ENCODE measurements around the gene SPA17. TPM values are rescaled to one million over a fixed set of nuclear protein-coding genes. Genes with fewer than 3 reads are reported as not detected.

Gene SPA17
- total and polyA plus RNA-seq, 7 experiments from 2014 or later: 1.00 to 2.3 (median 1.1) TPM

DNA sequence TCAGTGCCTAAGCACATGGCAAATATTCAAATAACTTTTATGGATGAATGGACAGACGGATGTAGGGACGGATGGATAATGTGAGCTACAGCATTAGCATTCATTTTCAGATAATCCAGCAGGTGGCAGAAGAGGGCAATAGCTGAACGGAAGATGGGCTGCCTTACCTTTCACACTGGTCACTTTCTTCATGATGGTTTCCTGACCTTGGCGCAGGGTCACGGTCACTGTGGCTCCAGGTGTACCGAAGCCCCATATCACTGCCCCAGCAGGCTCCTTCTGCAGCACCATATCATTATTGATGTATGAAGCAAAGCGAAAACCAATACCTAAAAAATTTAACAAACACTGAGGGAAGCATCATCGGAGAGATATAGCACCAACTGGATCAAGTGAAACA lies 4.5 kb upstream of the SPA17 start:
- Mint-ChIP-seq H3K27ac (no peak overlapping the region), H3K4me1 (peaks cover 19 to 32% (median 21%) of the 10 kb centered on the region in 7 donors), H3K4me3 (no peak overlapping the region), H3K36me3 (peaks cover 4 to 14% (median 8%) of the 10 kb centered on the region in 5 donors), H3K27me3 (peaks cover 0 to 4% (median 0%) of the 10 kb centered on the region in 5 donors), H3K9me3 (peaks cover 0 to 5% (median 0%) of the 10 kb centered on the region in 11 donors)
- Histone ChIP-seq H3K27ac (ENCODE audit: low read depth, low read length) (no peak overlapping the region), H3K36me3 (ENCODE audit: control insufficient read depth in 2 of 3, insufficient read depth in 3 of 3, low read length in 3 of 3) (peaks cover 0 to 11% (median 0%) of the 10 kb centered on the region in 3 experiments), H3K4me1 (ENCODE audit: control insufficient read depth in 2 of 2, insufficient read depth in 2 of 2, low read length in 2 of 2) (peaks cover 9 to 35% of the 10 kb centered on the region in 2 donors), H3K4me3 (ENCODE audit: low read length) (no peak overlapping the region), H3K9me3 (ENCODE audit: control insufficient read depth in 2 of 3, low read length in 3 of 3) (no peaks in the 10 kb centered on the region), H3K27me3 (ENCODE audit: control insufficient read depth in 2 of 2, insufficient read depth in 2 of 2, low read length in 2 of 2) (no peaks in the 10 kb centered on the region)
- DNase-seq: peak in 8 of 9 donors; percentile 21 to 69 (median 48)
- ATAC-seq: no peak
- intact Hi-C loops (cut with micrococcal nuclease): loop anchor here (1.0 to 2.0 kb wide), 8 partner anchors 25 to 472 kb away; partner anchors contain the start of gene TMEM218 (in 1 of the 2)
- CTCF ChIA-PET: interaction anchor here (0.5 to 3.9 kb wide), 27 partner anchors 9 to 1526 kb away, joined by 3 to 110 read pairs (median 4); partner anchors contain the start of genes ESAM, MSANTD2, NRGN and ROBO3
- POLR2A ChIA-PET: interaction anchor here (0.9 to 7.4 kb wide), 6 partner anchors 80 to 171 kb away, joined by 3 to 112 read pairs (median 17); partner anchors contain the start of genes ESAM, MSANTD2 and VSIG2

- H3K27ac Mint-ChIP-seq: peak overlapping the region in 5 of 9 donors; percentile 71 to 95 (median 92)
- H3K4me1 Mint-ChIP-seq: peaks cover 22 to 37% (median 31%) of the 10 kb centered on the region in 7 donors
- Histone ChIP-seq H3K4me1 (ENCODE audit: control insufficient read depth in 2 of 2, insufficient read depth in 2 of 2, low read length in 2 of 2) (peaks cover 14 to 40% of the 10 kb centered on the region in 2 donors), H3K4me3 (ENCODE audit: low read length) (no peak overlapping the region), H3K27ac (ENCODE audit: low read depth, low read length) (peak overlapping the region; percentile 38), H3K36me3 (ENCODE audit: control insufficient read depth in 2 of 3, insufficient read depth in 3 of 3, low read length in 3 of 3) (peaks cover 0 to 11% (median 0%) of the 10 kb centered on the region in 3 experiments), H3K27me3 (ENCODE audit: control insufficient read depth in 2 of 2, insufficient read depth in 2 of 2, low read length in 2 of 2) (no peaks in the 10 kb centered on the region), H3K9me3 (ENCODE audit: control insufficient read depth in 2 of 3, low read length in 3 of 3) (no peaks in the 10 kb centered on the region)
- peak overlapping the region in 9 of 10 donors; percentile 7 to 79 (median 67) for H3K4me3 Mint-ChIP-seq
- H3K9me3 Mint-ChIP-seq: peaks cover 0 to 5% (median 0%) of the 10 kb centered on the region in 11 donors
- peak in 7 of 9 donors; percentile 63 to 84 (median 80) for DNase-seq
- ATAC-seq: peak; percentile 72
- intact Hi-C loops (cut with micrococcal nuclease): loop anchor here (5.0 kb wide), 2 partner anchors 553 to 1217 kb away; partner anchors contain the start of genes HYLS1 (in 2 of the 2) and VWA5A (in 1 of the 2)
- peaks cover 3 to 9% (median 5%) of the 10 kb centered on the region in 5 donors for H3K36me3 Mint-ChIP-seq
- H3K27me3 Mint-ChIP-seq: peaks cover 0 to 4% (median 0%) of the 10 kb centered on the region in 5 donors
- ChIA-PET POLR2A (interaction anchor here (0.6 to 7.4 kb wide), 15 partner anchors 24 to 1974 kb away, joined by 3 to 112 read pairs (median 5); partner anchors contain the start of genes ESAM, MSANTD2, NRGN and VSIG2), CTCF (interaction anchor here (0.6 to 3.9 kb wide), 24 partner anchors 8 to 940 kb away, joined by 3 to 110 read pairs (median 4); partner anchors contain the start of genes CCDC15, ESAM and MSANTD2)
Measured at GRCh38 chr11:124670732-124671131, 3.0 kb upstream of the SPA17 start.

- peaks cover 0 to 4% (median 0%) of the 10 kb centered on the region in 5 donors for H3K27me3 Mint-ChIP-seq
- peak overlapping the region in 7 of 9 donors; percentile 93 to 99 (median 95) for H3K27ac Mint-ChIP-seq
- CTCF ChIA-PET: interaction anchor here (0.8 to 3.4 kb wide), 4 partner anchors 74 to 122 kb away, joined by 3 to 12 read pairs (median 5); no protein-coding TSS in a partner anchor
- ATAC-seq (no peak), DNase-seq (no peak)
- POLR2A ChIA-PET: interaction anchor here (0.5 to 7.4 kb wide), 11 partner anchors 8 to 440 kb away, joined by 3 to 112 read pairs (median 6); partner anchors contain the start of genes MSANTD2, TBRG1 and VSIG2
- Histone ChIP-seq H3K36me3 (ENCODE audit: control insufficient read depth in 2 of 3, insufficient read depth in 3 of 3, low read length in 3 of 3) (peaks cover 0 to 4% (median 0%) of the 10 kb centered on the region in 3 experiments), H3K9me3 (ENCODE audit: control insufficient read depth in 2 of 3, low read length in 3 of 3) (no peaks in the 10 kb centered on the region), H3K27ac (ENCODE audit: low read depth, low read length) (peak overlapping the region; percentile 91), H3K4me1 (ENCODE audit: control insufficient read depth in 2 of 2, insufficient read depth in 2 of 2, low read length in 2 of 2) (peaks cover 14 to 40% of the 10 kb centered on the region in 2 donors), H3K4me3 (ENCODE audit: low read length) (peak overlapping the region; percentile 76), H3K27me3 (ENCODE audit: control insufficient read depth in 2 of 2, insufficient read depth in 2 of 2, low read length in 2 of 2) (no peaks in the 10 kb centered on the region)
- H3K36me3 Mint-ChIP-seq: peaks cover 0 to 4% (median 0%) of the 10 kb centered on the region in 5 donors
- H3K4me1 Mint-ChIP-seq: peaks cover 22 to 39% (median 31%) of the 10 kb centered on the region in 7 donors
- peaks cover 0 to 5% (median 0%) of the 10 kb centered on the region in 11 donors for H3K9me3 Mint-ChIP-seq
- peak overlapping the region in 9 of 10 donors; percentile 82 to 94 (median 91) for H3K4me3 Mint-ChIP-seq
- intact Hi-C loops (cut with micrococcal nuclease): loop anchor here (1.0 to 5.0 kb wide), 16 partner anchors 46 to 1215 kb away; partner anchors contain the start of genes HYLS1 (in 2 of the 2), MSANTD2 (in 2 of the 2), TBRG1 (in 2 of the 2) and TMEM218 (in 2 of the 2)
Measured at GRCh38 chr11:124672536-124673215, 1.0 kb upstream of the SPA17 start.

- Histone ChIP-seq H3K9me3 (ENCODE audit: control insufficient read depth in 2 of 3, low read length in 3 of 3) (no peaks in the 10 kb centered on the region), H3K36me3 (ENCODE audit: control insufficient read depth in 2 of 3, insufficient read depth in 3 of 3, low read length in 3 of 3) (peaks cover 0 to 4% (median 0%) of the 10 kb centered on the region in 3 experiments), H3K4me1 (ENCODE audit: control insufficient read depth in 2 of 2, insufficient read depth in 2 of 2, low read length in 2 of 2) (peaks cover 14 to 40% of the 10 kb centered on the region in 2 donors), H3K4me3 (ENCODE audit: low read length) (peak overlapping the region; percentile 76), H3K27me3 (ENCODE audit: control insufficient read depth in 2 of 2, insufficient read depth in 2 of 2, low read length in 2 of 2) (no peaks in the 10 kb centered on the region), H3K27ac (ENCODE audit: low read depth, low read length) (peak overlapping the region; percentile 91)
- ChIA-PET CTCF (interaction anchor here (0.9 to 3.4 kb wide), 4 partner anchors 82 to 123 kb away, joined by 3 to 12 read pairs (median 4); no protein-coding TSS in a partner anchor), POLR2A (interaction anchor here (0.7 to 7.4 kb wide), 8 partner anchors 17 to 438 kb away, joined by 3 to 112 read pairs (median 8); partner anchors contain the start of genes MSANTD2, TBRG1, TMEM218 and VSIG2)
- peaks cover 0 to 4% (median 0%) of the 10 kb centered on the region in 5 donors for H3K36me3 Mint-ChIP-seq
- no peak for ATAC-seq
- peaks cover 22 to 39% (median 31%) of the 10 kb centered on the region in 7 donors for H3K4me1 Mint-ChIP-seq
- no peak for DNase-seq
- peaks cover 0 to 4% (median 0%) of the 10 kb centered on the region in 5 donors for H3K27me3 Mint-ChIP-seq
- intact Hi-C loops (cut with micrococcal nuclease): loop anchor here (5.0 kb wide), 2 partner anchors 557 to 1213 kb away; partner anchors contain the start of genes HYLS1 (in 2 of the 2) and VWA5A (in 1 of the 2)
- H3K9me3 Mint-ChIP-seq: peaks cover 0 to 5% (median 0%) of the 10 kb centered on the region in 11 donors
- peak overlapping the region in 9 of 10 donors; percentile 82 to 94 (median 91) for H3K4me3 Mint-ChIP-seq
- H3K27ac Mint-ChIP-seq: peak overlapping the region in 7 of 9 donors; percentile 94 to 100 (median 98)
Measured at GRCh38 chr11:124674168-124674517, 439 bp downstream of the SPA17 start.

DNA sequence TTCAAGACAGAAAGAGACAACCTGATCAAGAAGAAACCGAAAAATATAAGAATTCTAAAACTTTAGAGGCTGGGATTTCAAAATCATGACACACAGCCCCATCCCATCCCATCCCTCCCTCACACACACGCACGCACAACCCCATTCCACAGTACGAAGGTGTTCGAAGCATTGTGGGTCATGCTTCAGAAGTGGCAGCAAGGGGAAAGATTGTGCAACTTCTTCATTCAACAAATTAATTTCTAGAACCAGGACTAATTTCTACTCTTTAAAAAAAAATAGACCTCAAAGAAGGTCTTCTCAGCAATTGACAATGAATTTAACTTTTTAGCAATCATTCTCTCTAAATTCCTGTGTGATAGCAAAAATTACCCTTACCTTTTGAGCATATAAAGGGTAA lies 867 bp downstream of the SPA17 start:
- Mint-ChIP-seq H3K4me1 (peaks cover 22 to 39% (median 31%) of the 10 kb centered on the region in 7 donors), H3K4me3 (peak overlapping the region in 9 of 10 donors; percentile 82 to 94 (median 91)), H3K9me3 (peaks cover 0 to 5% (median 0%) of the 10 kb centered on the region in 11 donors), H3K36me3 (peaks cover 0 to 4% (median 0%) of the 10 kb centered on the region in 5 donors), H3K27ac (peak overlapping the region in 7 of 9 donors; percentile 94 to 100 (median 98)), H3K27me3 (peaks cover 0 to 4% (median 0%) of the 10 kb centered on the region in 5 donors)
- no peaks in the 10 kb centered on the region for H3K9me3 ChIP-seq (ENCODE audit: control insufficient read depth in 2 of 3, low read length in 3 of 3)
- H3K36me3 ChIP-seq (ENCODE audit: control insufficient read depth in 2 of 3, insufficient read depth in 3 of 3, low read length in 3 of 3): peaks cover 0 to 4% (median 0%) of the 10 kb centered on the region in 3 experiments
- no peak for ATAC-seq
- peak overlapping the region; percentile 91 for H3K27ac ChIP-seq (ENCODE audit: low read depth, low read length)
- ChIA-PET CTCF (interaction anchor here (0.9 to 3.4 kb wide), 4 partner anchors 82 to 123 kb away, joined by 3 to 12 read pairs (median 4); no protein-coding TSS in a partner anchor), POLR2A (interaction anchor here (0.7 to 7.4 kb wide), 5 partner anchors 17 to 215 kb away, joined by 3 to 112 read pairs (median 10); partner anchors contain the start of genes MSANTD2, TBRG1 and VSIG2)
- H3K4me3 ChIP-seq (ENCODE audit: low read length): peak overlapping the region; percentile 76
- intact Hi-C loops (cut with micrococcal nuclease): loop anchor here (5.0 kb wide), 2 partner anchors 557 to 1213 kb away; partner anchors contain the start of genes HYLS1 (in 2 of the 2) and VWA5A (in 1 of the 2)
- peaks cover 14 to 36% of the 10 kb centered on the region in 2 donors for H3K4me1 ChIP-seq (ENCODE audit: control insufficient read depth in 2 of 2, insufficient read depth in 2 of 2, low read length in 2 of 2)
- H3K27me3 ChIP-seq (ENCODE audit: control insufficient read depth in 2 of 2, insufficient read depth in 2 of 2, low read length in 2 of 2): no peaks in the 10 kb centered on the region
- DNase-seq: no peak

All from naive thymus-derived CD4-positive, alpha-beta T cell (primary cell).